Activated CD8-positive, alpha-beta T cell treated with anti-CD3 and anti-CD28 coated beads, Interleukin-2, amount 10 ng/mL, durations not matched to agents 7 days and 5 days (primary cell): ENCODE data around the gene AFG3L2. TPM values are rescaled to one million over a fixed set of nuclear protein-coding genes. Genes with fewer than 3 reads are reported as not detected.

Experiments
- ATAC-seq: fragments of 150-1000 bp; cut with Tn5 transposase; one replicate; pipeline ENCODE4 v1.10.0; 2021; ENCODE audit warnings: moderate library complexity
- CTCF ChIA-PET: fragments of 350-600 bp; sonication (Branson Sonifier 250); formaldehyde crosslinking; loops from one replicate; lab custom pipeline; 2021; ENCODE audit warnings: antibody characterized with exemption; lab: Charles Lee
- POLR2A ChIA-PET: fragments of 350-600 bp; sonication (Branson Sonifier 250); formaldehyde crosslinking; loops from one replicate; lab custom pipeline; 2021; ENCODE audit warnings: antibody characterized with exemption; lab: Charles Lee
- DNase-seq: peaks from one replicate; pipeline ENCODE4 v3.0.0-alpha.2; 2020
- H3K27ac Mint-ChIP-seq: one replicate; pipeline ENCODE4 v1.8.0; 2021; ENCODE audit warnings: mild to moderate bottlenecking, mixed read lengths
- H3K27me3 Mint-ChIP-seq: one replicate; pipeline ENCODE4 v1.8.0; 2021; ENCODE audit warnings: low read depth, mixed read lengths
- H3K36me3 Mint-ChIP-seq: one replicate; pipeline ENCODE4 v1.8.0; 2021; ENCODE audit warnings: low read depth, mixed read lengths
- H3K4me1 Mint-ChIP-seq: one replicate; pipeline ENCODE4 v1.8.0; 2021; ENCODE audit warnings: low read depth, mixed read lengths
- H3K4me3 Mint-ChIP-seq: one replicate; pipeline ENCODE4 v1.8.0; 2021; ENCODE audit warnings: mild to moderate bottlenecking, mixed read lengths
- H3K9me3 Mint-ChIP-seq: one replicate; pipeline ENCODE4 v1.8.0; 2022; ENCODE audit warnings: mixed read lengths; ENCODE audit not compliant: insufficient read depth
- total RNA-seq, 2 experiments: library from RNA; stranded (reverse); gene quantifications; one replicate each; pipeline ENCODE4 v1.2.3, GENCODE V29; 2021

Gene AFG3L2
- total RNA-seq, 2 experiments from 2014 or later = 40.6 to 44.3 TPM

GRCh38 chr18:12281861-12282260, 95.2 kb downstream of the AFG3L2 start:
- ATAC-seq = no peak
- ChIA-PET POLR2A (no interaction called here), CTCF (interaction anchor here (3.5 kb wide), 1 partner anchor 10 kb away, joined by 15 read pairs; no protein-coding TSS in a partner anchor)
- no peaks in the 10 kb centered on the region for H3K9me3 Mint-ChIP-seq
- no peak overlapping the region for H3K27ac Mint-ChIP-seq
- no peak overlapping the region for H3K4me3 Mint-ChIP-seq
- peaks cover 2% of the 10 kb centered on the region for H3K4me1 Mint-ChIP-seq
- H3K27me3 Mint-ChIP-seq = peaks cover 7% of the 10 kb centered on the region
- no peaks in the 10 kb centered on the region for H3K36me3 Mint-ChIP-seq
- DNase-seq = no peak

GRCh38 chr18:12279781-12280531, 97.1 kb downstream of the AFG3L2 start:
- Mint-ChIP-seq H3K4me1 (peaks cover 2% of the 10 kb centered on the region), H3K9me3 (no peaks in the 10 kb centered on the region), H3K36me3 (no peaks in the 10 kb centered on the region), H3K27ac (no peak overlapping the region), H3K27me3 (peaks cover 4% of the 10 kb centered on the region), H3K4me3 (no peak overlapping the region)
- CTCF ChIA-PET = interaction anchor here (0.7 kb wide), 1 partner anchor 8 kb away, joined by 3 read pairs; no protein-coding TSS in a partner anchor
- DNase-seq = no peak
- no peak for ATAC-seq
- POLR2A ChIA-PET = no interaction called here

Other genes with a start within 250 kb of the AFG3L2 start
- gene CIDEA, start 122.9 kb downstream of the AFG3L2 start, total RNA-seq = not detected
- gene TUBB6, start 69.0 kb downstream of the AFG3L2 start, total RNA-seq = 10 to 100 TPM in 1 of 2 experiments, 1 to 10 TPM in 1; 8.3 to 10.9 TPM
- 1 to 10 TPM; 4.8 to 6.1 TPM for gene PRELID3A, start 30.7 kb upstream of the AFG3L2 start, total RNA-seq